HG03066 (cell line): ENCODE measurements around the gene ATAT1.
A peak's percentile ranks its signal among the peaks of the same experiment; 100 is the strongest.

Source experiments
- ATAC-seq: cut with Tn5 transposase; IDR thresholded peaks from one replicate; pipeline ENCODE4 v1.9.1; 2021; ENCODE audit warnings: low read depth; ENCODE audit not compliant: unreplicated experiment

The ATAT1 gene

GRCh38 chr6:30682143-30683117, 55.8 kb downstream of the ATAT1 start:
- ATAC-seq, result peak; percentile 39

DNA sequence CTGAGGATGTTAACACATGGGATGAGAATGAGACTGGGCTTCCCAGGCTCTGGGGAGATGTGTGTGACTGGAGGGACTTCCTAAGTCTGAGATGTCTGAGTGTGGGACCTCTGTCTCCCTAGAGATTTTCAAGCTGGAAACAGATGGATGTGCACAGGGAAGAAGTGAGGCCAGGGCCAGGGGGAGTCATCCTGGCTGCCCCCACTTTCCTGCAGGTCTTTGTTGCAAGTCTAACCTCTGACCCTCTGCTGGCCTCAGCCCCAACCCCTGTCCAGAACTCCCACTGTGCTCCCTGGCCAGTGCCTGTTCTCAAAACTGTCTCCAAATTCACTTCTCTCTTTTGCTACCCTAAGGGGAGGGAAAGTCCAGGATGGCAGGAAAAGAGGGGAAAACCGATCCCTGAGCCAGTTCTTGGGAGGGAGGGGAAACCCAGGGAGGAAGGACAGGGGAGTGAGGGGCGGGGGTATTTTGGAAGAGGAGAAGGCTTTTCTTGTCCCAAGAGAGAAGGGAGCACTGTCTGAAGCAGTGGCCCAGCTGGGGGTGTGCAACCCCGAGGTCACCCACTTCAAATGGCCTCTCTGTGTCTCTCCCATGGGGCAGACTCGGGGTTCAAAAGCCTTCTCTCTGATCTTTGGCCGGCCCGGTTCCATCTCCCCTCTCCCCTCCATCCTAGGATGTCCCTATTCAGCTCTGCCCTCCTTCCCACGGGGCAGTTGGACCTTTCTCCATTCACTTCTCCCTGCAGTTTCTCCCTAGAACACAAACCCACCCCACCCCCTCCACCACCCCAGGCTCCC, 56.7 kb downstream of the ATAT1 start:
- no peak for ATAC-seq

DNA sequence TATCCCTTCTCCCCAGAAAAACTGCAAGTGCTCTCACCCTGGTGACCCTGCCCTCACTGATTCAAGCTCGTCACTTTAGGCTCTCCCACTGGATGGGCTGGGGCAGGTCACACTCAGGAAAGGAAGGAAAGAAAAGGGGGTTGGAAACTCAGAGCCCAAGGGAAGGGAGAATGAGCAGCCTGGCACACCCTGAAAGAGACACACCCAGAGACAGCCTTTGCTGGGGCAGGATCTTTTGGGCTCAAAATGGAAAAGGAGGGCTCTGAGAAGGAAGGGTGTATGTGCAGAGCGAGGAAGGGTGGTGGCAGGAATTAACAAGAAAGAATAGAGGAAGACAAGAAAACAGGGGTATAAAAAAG, 57.3 kb downstream of the ATAT1 start:
- no peak for ATAC-seq

- no peak for ATAC-seq
Observed at GRCh38 chr6:30684386-30685156, 57.9 kb downstream of the ATAT1 start.

GRCh38 chr6:30685157-30686008, 58.7 kb downstream of the ATAT1 start:
- ATAC-seq, result no peak

DNA sequence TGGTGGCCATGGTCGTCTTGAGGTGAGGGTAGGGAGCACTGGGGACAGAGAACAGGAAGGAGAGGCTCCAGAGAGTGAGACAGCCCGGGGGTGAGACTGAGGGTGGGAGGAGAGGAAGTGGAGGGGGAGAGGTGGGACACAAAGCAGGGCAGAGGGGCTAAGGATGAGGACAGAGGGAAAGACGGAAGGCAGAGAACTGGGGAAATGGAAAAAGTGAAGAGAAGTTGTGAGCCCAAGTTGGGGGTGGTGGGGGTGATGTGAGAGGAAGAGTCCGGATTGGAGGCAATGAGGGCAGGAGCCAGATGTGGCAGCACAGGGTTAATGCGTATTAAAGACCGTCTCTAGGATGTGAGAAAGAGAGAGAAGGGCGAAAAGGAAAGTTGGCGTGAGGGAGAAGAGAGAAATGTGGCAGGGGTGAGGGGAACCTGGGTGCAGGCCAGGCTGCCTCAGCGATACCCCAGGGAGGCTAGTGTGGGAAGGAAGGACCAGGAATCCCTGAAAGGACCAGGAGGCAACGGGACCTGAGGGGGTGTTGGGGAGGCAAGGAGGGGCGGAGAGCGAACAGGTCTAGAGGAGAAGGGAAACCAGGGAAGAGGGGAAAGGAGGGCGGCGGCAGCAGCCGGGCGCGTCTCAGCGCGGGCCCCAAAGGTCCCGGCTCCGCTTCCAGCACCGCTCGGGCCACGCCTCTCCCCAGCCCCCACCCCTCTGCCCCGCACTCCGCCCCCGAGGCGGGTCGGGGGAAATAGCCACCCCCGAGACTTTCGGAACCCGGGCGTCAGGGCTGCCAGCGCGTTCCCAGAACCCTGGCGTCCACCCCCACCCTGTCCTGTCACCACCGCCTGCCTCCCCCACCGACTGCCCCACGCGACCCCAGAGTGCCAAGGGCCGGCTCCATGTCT, 59.6 kb downstream of the ATAT1 start, which contains the start of gene PPP1R18:
TSS of gene PPP1R18 (minus strand) at position 637 of the 899 bp plus-strand sequence. CDS start at position 10, 627 bp downstream.
- no peak for ATAC-seq

- ATAC-seq, result peak; percentile 51
Observed at GRCh38 chr6:30686908-30687658, 60.4 kb downstream of the ATAT1 start.

- no peak for ATAC-seq
Observed at GRCh38 chr6:30687659-30688431, 61.2 kb downstream of the ATAT1 start.

- no peak for ATAC-seq
Observed at GRCh38 chr6:30688569-30688968, 61.9 kb downstream of the ATAT1 start.

DNA sequence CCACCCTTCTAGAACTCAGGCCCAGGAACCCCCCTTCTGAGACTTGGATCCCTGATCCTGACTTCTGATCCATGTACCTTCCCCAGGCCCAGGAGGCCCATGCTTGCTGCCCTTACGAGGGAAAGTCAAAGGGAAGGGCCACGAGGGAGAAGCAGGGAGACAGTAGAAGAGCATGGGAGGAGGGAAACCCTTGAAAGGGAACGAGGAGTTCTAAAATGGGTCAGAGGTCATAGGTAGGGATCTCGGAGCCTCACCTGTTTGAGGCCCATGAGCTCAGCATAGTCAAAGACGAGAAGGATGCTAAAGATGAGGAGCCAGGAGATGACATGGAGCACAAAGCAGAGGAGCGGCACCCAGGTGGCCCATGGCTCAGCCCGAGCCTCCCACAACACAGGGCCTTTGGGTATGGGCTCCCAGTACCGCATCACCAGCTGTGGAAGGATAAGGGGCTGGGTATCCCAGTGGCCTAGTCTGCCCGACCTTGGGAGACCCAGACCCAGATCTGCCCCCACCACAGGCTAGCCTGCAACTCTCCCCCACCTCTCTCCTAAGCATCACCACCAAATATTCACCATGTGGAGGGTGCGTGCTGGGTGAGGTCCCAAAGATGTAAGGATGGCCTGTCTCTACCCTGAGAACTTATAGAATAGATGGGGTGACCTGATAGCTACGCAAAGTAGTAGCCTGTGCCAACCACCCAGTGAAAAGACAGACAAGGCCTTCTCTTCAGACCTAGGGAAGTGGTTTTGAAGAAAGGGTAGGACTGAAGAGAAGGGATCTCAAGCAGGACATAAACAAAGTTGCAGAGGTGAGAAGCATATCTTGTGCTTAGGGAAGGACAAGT, 62.6 kb downstream of the ATAT1 start:
- no peak for ATAC-seq

- ATAC-seq, result no peak
Observed at GRCh38 chr6:30689985-30690384, 63.3 kb downstream of the ATAT1 start.

GRCh38 chr6:30690403-30691207, 63.9 kb downstream of the ATAT1 start, which contains the start of gene NRM:
Gene NRM, minus strand, starts transcription at chr6:30690984. Its CDS starts 10 bp downstream, at chr6:30690974.
- no peak for ATAC-seq

DNA sequence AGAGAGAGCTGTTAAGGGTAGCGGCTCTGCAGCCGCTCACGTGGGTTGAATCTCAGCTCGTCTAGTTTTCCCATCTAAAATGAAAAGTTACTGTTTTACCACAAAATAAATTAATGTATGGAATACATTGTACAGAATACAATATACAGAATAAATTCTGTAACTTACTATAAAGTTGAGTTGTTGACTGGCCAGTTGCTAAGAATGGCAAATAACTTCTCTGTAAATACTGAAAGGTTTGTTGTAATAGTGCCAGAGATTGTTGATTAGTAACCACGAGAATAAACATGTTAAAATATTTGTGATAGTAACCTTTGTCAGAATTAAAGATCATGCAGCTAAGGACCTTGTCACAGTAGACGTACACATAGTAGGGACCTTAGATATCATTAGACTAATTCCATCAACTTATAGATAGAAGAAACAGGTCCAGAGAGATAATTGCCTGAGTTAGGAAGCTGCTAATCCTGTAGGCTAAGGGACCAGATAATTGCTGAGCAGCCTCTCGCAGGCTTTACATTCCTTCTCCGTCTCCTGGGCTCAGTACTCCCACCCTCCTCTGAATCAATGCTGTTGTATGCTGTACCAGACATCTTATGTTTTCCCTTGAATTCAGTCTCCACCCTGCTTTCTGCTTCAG, 64.7 kb downstream of the ATAT1 start:
- ATAC-seq, result no peak
